Astrocyte of the cerebellum (primary cell): Measurements from ENCODE around the gene RNF157.

Experiments used
- DNase-seq: peaks from one replicate; pipeline ENCODE4 v3.0.0-alpha.2; 2011; ENCODE audit warnings: low read depth
- H3K4me3 ChIP-seq: 2 replicates; pipeline ENCODE4 v1.5.1; 2011; ENCODE audit warnings: mild to moderate bottlenecking, low read depth, low read length, moderate library complexity
- CTCF ChIP-seq: IDR thresholded peaks from 2 replicates; pipeline ENCODE4 v1.5.1; 2012; ENCODE audit warnings: low read length, low read depth, moderate library complexity, mild to moderate bottlenecking; ENCODE audit errors: missing control alignments
- in situ Hi-C: cut with HindIII; loops from 2 replicates; pipeline ENCODE4 v1.10.0; 2017; ENCODE audit warnings: low sequenced_read_pairs

Gene RNF157

GRCh38 chr17:76204277-76204676 lies 36.0 kb downstream of the RNF157 start:
- no peak overlapping the region for H3K4me3 ChIP-seq
- peak; percentile 18 for DNase-seq
- TF ChIP-seq CTCF: no peak
- in situ Hi-C loops: loop anchor here (5.0 kb wide), 1 partner anchor 53 kb away; no protein-coding TSS in a partner anchor

- in situ Hi-C loops: loop anchor here (5.0 kb wide), 1 partner anchor 57 kb away; no protein-coding TSS in a partner anchor
- H3K4me3 ChIP-seq: no peak overlapping the region
- no peak for DNase-seq
- no peak for TF ChIP-seq CTCF
These were observed 39.9 kb downstream of the RNF157 start for GRCh38 chr17:76200354-76200753.

GRCh38 chr17:76199469-76199868 lies 40.8 kb downstream of the RNF157 start:
- no peak for TF ChIP-seq CTCF
- in situ Hi-C loops: no loop called here
- H3K4me3 ChIP-seq: no peak overlapping the region
- DNase-seq: no peak

- in situ Hi-C loops: no loop called here
- no peak overlapping the region for H3K4me3 ChIP-seq
- no peak for TF ChIP-seq CTCF
- no peak for DNase-seq
These were observed 41.6 kb downstream of the RNF157 start for GRCh38 chr17:76198702-76199101.

- no peak for DNase-seq
- H3K4me3 ChIP-seq: no peak overlapping the region
- TF ChIP-seq CTCF: no peak
- in situ Hi-C loops: no loop called here
These were observed 42.4 kb downstream of the RNF157 start for GRCh38 chr17:76197911-76198310.

- no peak for DNase-seq
- no peak for TF ChIP-seq CTCF
- H3K4me3 ChIP-seq: no peak overlapping the region
- in situ Hi-C loops: no loop called here
These were observed 43.6 kb downstream of the RNF157 start for GRCh38 chr17:76196675-76197074.
